ENCODE results near the gene BBS12.
A peak's percentile ranks its signal among the peaks of the same experiment; 100 is the strongest.

BBS12 gene

DNA sequence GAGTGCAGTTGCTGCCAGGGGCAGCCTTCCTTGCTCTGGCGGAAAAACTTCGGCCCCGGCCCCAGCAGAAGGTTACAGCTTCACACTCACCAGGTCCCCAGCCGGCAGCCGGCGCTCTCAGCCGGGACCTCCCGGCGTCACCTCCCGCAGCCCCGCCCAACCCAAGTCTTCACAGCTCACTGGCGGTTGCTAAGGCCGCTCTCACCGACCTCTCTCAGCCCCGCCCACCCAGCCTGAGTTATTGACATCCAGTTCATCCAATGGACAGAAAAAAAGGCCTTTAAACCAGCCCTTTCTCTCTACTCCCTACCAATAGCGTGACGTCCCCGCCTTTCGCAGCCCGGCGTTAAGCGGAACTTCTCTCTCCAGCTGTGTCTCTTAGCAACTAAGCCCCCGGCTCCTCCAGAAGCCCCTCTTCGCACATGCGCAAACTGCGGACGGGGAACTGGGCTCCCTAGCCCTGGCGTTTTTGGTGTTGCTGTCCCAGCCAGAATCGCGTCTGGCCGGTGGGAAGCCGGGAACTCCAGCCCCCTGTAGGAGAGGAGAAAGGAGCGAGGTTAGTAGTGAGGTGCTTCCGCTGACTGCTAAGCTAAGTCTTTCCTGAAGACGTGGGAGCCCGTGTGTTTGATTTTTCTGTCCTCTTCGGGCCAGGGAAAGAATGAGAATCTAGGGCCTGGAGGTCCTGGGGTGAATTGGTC, at the start of gene BBS12:
BBS12 (plus strand) TSS at position 376 of the 698 bp plus-strand sequence. CDS start 9,189 bp downstream, outside the sequence.
- DNase-seq (ENCODE audit: low read depth), result peak; percentile 98

DNA sequence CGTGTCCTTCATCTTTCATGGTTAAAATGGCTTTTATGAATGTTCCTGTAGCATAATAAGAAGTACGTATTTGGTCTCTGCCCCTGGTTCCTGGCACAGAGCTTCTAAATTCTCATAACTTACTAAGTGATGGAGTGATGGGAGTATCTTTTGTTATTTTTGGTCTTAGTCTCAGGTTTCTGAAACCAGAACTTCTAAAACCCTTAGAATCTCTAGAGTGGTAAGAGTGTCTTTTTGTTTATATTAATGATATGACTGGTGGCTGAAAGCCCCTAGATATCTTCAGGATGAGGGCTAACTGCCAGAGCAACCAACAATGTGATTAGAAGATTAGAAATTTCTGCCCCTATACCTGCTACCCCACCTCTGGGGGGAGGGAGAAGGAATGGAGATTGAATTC, 45.8 kb upstream of the BBS12 start:
- no peak for DNase-seq (ENCODE audit: low read depth)

- DNase-seq (ENCODE audit: low read depth), result no peak
Observed at GRCh38 chr4:122687531-122688061, 44.9 kb upstream of the BBS12 start.

- no peak for DNase-seq (ENCODE audit: low read depth)
Observed at GRCh38 chr4:122688529-122689140, 43.9 kb upstream of the BBS12 start.

- DNase-seq (ENCODE audit: low read depth), result no peak
Observed at GRCh38 chr4:122689972-122690371, 42.5 kb upstream of the BBS12 start.

GRCh38 chr4:122691988-122692387, 40.5 kb upstream of the BBS12 start:
- no peak for DNase-seq (ENCODE audit: low read depth)

GRCh38 chr4:122692641-122693520, 39.6 kb upstream of the BBS12 start:
- DNase-seq (ENCODE audit: low read depth), result no peak

GRCh38 chr4:122695226-122695625, 37.3 kb upstream of the BBS12 start:
- DNase-seq (ENCODE audit: low read depth), result no peak

DNA sequence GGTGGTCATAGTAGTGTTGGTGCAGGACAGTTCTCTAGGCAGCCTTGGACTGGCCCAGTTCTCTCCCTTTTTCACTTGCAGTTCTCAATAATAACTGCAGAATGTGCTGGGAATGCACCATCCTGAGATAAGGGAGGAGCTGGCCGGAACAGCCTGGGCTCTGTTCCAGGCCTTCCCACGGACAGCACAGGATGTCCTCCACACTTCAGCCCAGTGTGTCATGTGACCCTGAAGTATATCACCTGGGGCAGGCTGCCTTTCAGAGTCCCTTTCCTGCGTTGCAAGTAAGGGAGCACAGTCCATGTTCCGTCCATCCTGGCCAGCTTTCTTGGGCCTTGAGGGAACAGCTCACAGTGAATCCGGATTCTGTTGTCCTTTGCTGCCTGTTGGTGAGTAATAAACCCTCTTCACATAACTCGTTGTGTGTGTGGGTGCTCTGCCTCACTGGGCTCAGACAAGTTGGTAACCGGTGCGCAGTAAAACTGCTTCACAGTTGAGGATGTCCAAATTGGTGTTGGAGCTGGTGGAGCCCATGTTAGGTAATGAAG, 32.3 kb upstream of the BBS12 start:
- DNase-seq (ENCODE audit: low read depth), result no peak

- no peak for DNase-seq (ENCODE audit: low read depth)
Observed at GRCh38 chr4:122701061-122701460, 31.4 kb upstream of the BBS12 start.

DNA sequence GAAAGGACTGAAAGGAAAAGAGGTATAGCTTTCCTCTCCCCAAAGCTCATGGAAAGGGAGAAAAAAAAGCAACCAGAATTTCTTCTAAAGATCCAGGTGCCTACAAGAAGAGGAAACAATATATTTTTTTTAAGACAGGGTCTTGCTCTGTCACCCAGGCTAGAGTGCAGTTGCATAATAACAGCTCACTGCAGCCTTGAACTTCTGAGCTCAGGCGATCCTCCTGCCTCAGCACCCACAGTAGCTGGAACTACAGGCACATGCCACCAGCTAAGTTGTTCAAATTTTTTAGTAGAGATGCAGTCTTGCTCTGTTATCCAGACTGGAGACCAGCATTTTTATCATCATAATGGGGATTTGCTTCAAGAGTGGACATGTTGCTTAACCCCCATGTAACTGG, 30.5 kb upstream of the BBS12 start:
- no peak for DNase-seq (ENCODE audit: low read depth)

DNA sequence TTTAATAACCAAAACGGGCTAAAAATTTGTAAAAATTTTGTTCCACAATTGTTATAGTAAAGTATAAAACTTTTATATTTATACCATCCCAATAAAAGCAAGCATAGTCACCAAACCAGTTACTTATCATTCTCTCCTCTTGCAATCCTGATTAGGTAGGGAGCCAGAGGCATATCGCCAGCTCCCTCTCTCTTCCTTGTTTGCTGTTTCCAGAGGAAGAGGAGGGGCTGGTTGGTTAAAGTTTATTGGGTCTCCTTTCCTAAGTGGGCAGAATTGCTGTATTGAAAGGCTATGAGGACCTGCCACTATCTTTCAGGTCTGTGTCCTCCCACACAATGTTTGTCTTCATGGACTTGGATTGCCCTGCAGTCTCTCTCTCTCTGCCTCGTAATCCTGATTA, 29.6 kb upstream of the BBS12 start:
- DNase-seq (ENCODE audit: low read depth), result no peak

DNA sequence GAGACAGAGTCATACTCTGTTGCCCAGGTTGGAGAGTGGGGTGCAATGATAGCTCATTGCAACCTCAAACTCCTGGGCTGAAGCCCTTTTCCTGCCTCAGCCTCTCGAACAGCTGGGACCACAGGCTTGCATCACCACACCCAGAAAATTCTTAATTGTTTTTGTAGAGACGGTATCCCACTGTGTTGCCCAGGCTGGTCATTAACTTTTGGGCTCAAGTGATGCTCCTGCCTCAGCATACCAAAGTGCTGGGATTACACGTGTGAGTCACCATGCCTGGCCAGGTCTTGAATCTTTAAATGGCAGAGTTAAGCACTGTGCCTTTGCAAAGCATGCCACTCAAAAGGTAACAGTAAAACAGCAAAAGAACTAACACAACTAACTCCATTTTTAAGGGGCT, 28.6 kb upstream of the BBS12 start:
- DNase-seq (ENCODE audit: low read depth), result no peak

DNA sequence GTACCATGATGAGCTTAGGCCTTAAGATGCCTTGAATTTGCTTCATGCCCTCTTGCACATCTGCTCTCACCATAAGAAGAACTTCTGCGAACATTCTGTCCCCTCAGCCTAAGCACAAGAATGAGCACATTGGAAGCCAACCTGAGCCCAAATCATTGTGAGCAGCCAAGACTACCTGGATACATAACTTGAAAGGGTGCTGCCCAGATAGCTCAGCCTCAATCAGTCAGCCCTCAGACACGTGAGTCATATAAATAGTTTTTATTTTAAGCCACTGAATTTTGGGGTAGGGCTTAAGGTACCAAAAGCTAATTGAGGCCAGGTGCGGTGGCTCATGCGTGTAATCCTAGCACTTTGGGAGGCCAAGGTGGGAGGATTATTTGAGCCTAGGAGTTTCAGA, 27.5 kb upstream of the BBS12 start:
- DNase-seq (ENCODE audit: low read depth), result no peak

DNA sequence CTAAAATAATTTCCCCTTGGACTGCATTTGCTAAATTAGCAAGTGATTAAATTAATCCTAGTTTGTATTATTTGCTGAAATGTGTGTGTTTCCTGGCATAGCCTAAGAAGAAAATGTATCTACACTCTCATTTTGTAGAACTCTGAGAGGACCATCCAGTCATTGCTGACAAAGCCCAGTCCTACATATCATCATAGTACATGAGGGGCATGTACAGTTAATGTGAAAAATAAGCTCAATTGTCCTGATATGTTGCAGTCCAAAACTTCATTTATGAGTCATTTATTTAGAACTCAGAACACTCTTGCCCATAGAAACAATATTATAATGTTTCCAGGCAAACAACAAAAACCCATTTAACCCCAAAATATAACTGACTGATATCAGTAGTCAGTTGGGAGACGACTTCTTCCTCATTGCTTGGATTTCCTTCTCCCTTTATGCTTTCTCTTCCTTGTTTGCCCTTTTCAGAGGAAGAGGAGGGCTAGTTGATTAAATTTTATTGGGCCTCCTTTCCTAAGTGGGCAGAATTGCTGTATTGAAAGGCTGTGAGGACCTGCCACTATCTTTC, 26.9 kb upstream of the BBS12 start:
- DNase-seq (ENCODE audit: low read depth), result no peak

DNA sequence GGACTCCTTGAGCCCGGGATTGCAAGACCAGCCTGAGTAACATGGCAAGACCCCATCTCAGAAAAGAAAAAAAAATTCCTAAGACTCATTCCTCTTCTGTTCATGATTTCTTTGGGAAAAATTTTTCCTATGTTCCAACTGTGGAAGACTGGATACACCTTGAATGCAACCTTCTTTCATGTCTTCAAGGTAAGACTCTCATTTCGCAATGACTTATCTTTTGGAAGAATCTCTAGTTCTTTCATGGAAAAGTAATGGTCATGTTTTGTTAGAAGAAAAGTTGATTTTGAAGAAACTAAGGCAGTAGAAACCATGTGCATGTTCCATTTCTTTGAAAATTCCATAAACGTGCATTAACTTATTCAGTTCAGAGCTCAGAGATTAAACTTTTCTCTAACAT, 26.0 kb upstream of the BBS12 start:
- no peak for DNase-seq (ENCODE audit: low read depth)

DNA sequence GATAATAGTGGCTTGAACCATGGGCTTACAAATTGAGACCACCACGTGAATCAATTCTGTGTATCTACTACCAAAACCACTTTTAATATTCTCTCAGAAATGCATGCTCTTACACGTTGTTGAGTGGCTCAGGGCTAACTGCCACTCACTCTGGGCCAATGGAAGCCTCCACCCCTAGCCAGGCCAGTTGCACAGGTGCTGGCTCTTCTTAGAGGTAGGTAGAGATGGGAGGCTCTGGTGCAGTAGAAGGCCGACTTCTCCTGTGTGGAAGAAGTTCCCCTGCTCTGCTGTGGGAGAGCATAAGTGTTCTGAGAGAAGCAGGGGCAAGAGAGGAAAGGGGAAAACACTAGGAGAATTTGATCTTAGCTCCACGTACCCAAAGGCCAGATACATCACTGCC, 25.0 kb upstream of the BBS12 start:
- DNase-seq (ENCODE audit: low read depth), result no peak

GRCh38 chr4:122709236-122709635, 23.3 kb upstream of the BBS12 start:
- DNase-seq (ENCODE audit: low read depth), result no peak

- no peak for DNase-seq (ENCODE audit: low read depth)
Observed at GRCh38 chr4:122710434-122711308, 21.8 kb upstream of the BBS12 start.

DNA sequence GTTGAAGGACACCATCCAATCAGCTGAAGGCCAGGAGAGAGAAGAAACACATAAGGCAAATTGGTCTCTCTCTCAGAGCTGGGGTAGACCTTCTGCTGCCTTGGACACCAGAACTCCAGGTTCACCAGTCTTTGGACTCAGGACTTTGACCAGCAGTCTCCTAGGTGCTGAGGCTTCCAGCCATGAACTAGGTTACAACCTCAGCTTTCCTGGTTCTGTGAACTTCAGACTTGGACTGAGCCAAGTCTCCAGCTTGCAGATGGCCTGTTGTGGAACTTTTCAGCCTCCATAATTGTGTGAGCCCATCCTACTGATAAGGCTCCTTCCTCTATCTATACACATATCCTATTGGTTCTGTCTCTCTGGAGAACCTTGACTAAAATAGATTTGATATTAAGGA, 20.6 kb upstream of the BBS12 start:
- no peak for DNase-seq (ENCODE audit: low read depth)

- no peak for DNase-seq (ENCODE audit: low read depth)
Observed at GRCh38 chr4:122712782-122713181, 19.7 kb upstream of the BBS12 start.

All from stimulated activated CD8-positive, alpha-beta memory T cell treated with anti-CD3 and anti-CD28 coated beads, Interleukin-12 subunit alpha, Interleukin-12 subunit beta, amount 100 ng/mL, for 1 hour (primary cell).